Osteocyte (in vitro differentiated cells): ENCODE measurements around the gene KPNA6. TPM values are rescaled to one million over a fixed set of nuclear protein-coding genes. Genes with fewer than 3 reads are reported as not detected.

Experiments used
- DNase-seq: peaks from one replicate; pipeline ENCODE4 v3.0.0; 2021; ENCODE audit warnings: mixed read lengths; ENCODE audit not compliant: unreplicated experiment; ENCODE audit errors: extremely low spot score
- H3K27ac Mint-ChIP-seq: one replicate; pipeline ENCODE4 v1.8.0; 2021; ENCODE audit warnings: mild to moderate bottlenecking, mixed read lengths; ENCODE audit not compliant: unreplicated experiment
- H3K27me3 Mint-ChIP-seq: one replicate; pipeline ENCODE4 v1.8.0; 2021; ENCODE audit warnings: mixed read lengths; ENCODE audit not compliant: unreplicated experiment
- H3K36me3 Mint-ChIP-seq: one replicate; pipeline ENCODE4 v1.8.0; 2021; ENCODE audit warnings: mixed read lengths; ENCODE audit not compliant: unreplicated experiment
- H3K4me1 Mint-ChIP-seq: one replicate; pipeline ENCODE4 v1.8.0; 2021; ENCODE audit warnings: mixed read lengths; ENCODE audit not compliant: unreplicated experiment
- H3K4me3 Mint-ChIP-seq: one replicate; pipeline ENCODE4 v1.8.0; 2021; ENCODE audit warnings: mild to moderate bottlenecking, moderate library complexity, mixed read lengths; ENCODE audit not compliant: unreplicated experiment
- H3K9me3 Mint-ChIP-seq: one replicate; pipeline ENCODE4 v1.8.0; 2021; ENCODE audit warnings: mixed read lengths; ENCODE audit not compliant: unreplicated experiment
- total RNA-seq: library from RNA; stranded (reverse); gene quantifications from 2 replicates; pipeline ENCODE4 v1.2.1, GENCODE V29; 2021
- TF ChIP-seq, protein P1 (sequence below): fragments of 200-600 bp; sonication (generic); IDR thresholded peaks from 2 replicates; pipeline ENCODE4 v1.5.0; 2021; ENCODE audit warnings: antibody characterized with exemption, mild to moderate bottlenecking, moderate library complexity

The KPNA6 gene
- total RNA-seq, 1 donor from 2014 or later: 75.3 TPM

- Mint-ChIP-seq H3K4me1 (no peaks in the 10 kb centered on the region), H3K27me3 (no peaks in the 10 kb centered on the region), H3K27ac (no peak overlapping the region), H3K4me3 (no peak overlapping the region), H3K36me3 (peaks cover 17% of the 10 kb centered on the region), H3K9me3 (no peaks in the 10 kb centered on the region)
- no peak for DNase-seq
- TF ChIP-seq, protein P1, sequence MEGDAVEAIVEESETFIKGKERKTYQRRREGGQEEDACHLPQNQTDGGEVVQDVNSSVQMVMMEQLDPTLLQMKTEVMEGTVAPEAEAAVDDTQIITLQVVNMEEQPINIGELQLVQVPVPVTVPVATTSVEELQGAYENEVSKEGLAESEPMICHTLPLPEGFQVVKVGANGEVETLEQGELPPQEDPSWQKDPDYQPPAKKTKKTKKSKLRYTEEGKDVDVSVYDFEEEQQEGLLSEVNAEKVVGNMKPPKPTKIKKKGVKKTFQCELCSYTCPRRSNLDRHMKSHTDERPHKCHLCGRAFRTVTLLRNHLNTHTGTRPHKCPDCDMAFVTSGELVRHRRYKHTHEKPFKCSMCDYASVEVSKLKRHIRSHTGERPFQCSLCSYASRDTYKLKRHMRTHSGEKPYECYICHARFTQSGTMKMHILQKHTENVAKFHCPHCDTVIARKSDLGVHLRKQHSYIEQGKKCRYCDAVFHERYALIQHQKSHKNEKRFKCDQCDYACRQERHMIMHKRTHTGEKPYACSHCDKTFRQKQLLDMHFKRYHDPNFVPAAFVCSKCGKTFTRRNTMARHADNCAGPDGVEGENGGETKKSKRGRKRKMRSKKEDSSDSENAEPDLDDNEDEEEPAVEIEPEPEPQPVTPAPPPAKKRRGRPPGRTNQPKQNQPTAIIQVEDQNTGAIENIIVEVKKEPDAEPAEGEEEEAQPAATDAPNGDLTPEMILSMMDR: no peak
Measured at GRCh38 chr1:32091176-32091575, 16.7 kb upstream of the KPNA6 start.

DNA sequence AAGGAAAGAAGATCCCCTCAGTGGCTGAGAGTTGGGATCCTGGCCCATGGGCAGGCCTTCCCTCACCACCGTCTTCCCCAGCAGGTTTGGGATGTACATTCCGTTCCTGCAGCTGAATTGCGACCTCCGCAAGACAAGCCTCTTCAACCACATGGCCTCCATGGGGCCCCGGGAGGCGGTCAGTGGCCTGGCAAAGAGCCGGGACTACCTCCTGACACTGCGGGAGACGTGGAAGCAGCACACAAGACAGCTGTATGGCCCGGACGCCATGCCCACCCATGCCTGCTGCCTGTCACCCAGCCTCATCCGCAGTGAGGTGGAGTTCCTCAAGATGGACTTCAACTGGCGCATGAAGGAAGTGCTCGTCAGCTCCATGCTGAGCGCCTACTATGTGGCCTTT lies 16.3 kb upstream of the KPNA6 start:
- H3K36me3 Mint-ChIP-seq: peaks cover 17% of the 10 kb centered on the region
- no peaks in the 10 kb centered on the region for H3K9me3 Mint-ChIP-seq
- no peak overlapping the region for H3K4me3 Mint-ChIP-seq
- H3K27ac Mint-ChIP-seq: no peak overlapping the region
- H3K4me1 Mint-ChIP-seq: no peaks in the 10 kb centered on the region
- TF ChIP-seq, protein P1: no peak
- H3K27me3 Mint-ChIP-seq: no peaks in the 10 kb centered on the region
- no peak for DNase-seq

DNA sequence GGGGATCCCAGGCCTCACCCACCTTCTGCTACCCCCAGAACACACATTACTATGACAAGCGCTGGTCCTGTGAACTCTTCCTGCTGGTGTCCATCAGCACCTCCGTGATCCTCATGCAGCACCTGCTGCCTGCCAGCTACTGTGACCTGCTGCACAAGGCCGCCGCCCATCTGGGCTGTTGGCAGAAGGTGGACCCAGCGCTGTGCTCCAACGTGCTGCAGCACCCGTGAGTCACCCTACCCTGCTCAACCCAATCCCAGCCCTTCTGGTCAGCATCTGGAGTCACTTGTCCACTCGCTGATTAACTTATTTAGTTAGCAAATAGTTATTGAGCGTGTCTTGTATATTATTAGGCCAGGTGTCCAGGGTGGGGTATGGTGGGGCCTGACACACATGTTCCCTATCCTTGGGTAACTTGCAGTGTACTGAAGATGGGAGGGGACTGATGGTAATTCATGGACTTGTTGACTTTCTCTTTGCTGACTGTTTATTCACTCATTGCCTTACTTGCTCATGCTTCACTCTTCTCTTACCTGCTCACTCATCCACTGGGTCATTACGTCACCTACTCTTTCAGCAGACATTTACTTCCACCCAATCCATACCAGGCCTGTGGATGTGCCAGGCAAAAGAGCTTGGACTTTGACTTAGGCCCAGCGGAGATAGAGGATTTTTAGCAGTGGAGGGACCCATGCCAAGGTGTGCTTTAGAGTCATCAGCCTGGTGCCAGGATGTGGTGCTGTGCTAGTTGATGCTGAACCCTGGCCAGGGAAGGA lies 12.9 kb upstream of the KPNA6 start:
- Mint-ChIP-seq H3K4me1 (no peaks in the 10 kb centered on the region), H3K4me3 (no peak overlapping the region), H3K36me3 (peaks cover 31% of the 10 kb centered on the region), H3K27ac (no peak overlapping the region), H3K9me3 (no peaks in the 10 kb centered on the region), H3K27me3 (no peaks in the 10 kb centered on the region)
- TF ChIP-seq, protein P1: no peak
- DNase-seq: no peak

- H3K4me1 Mint-ChIP-seq: peaks cover 16% of the 10 kb centered on the region
- H3K36me3 Mint-ChIP-seq: peaks cover 38% of the 10 kb centered on the region
- no peaks in the 10 kb centered on the region for H3K9me3 Mint-ChIP-seq
- no peaks in the 10 kb centered on the region for H3K27me3 Mint-ChIP-seq
- H3K4me3 Mint-ChIP-seq: no peak overlapping the region
- TF ChIP-seq, protein P1: no peak
- H3K27ac Mint-ChIP-seq: no peak overlapping the region
- no peak for DNase-seq
Measured at GRCh38 chr1:32099426-32099825, 8.4 kb upstream of the KPNA6 start.

- DNase-seq: no peak
- H3K27ac Mint-ChIP-seq: peak overlapping the region; percentile 72
- H3K36me3 Mint-ChIP-seq: peaks cover 31% of the 10 kb centered on the region
- H3K9me3 Mint-ChIP-seq: no peaks in the 10 kb centered on the region
- no peaks in the 10 kb centered on the region for H3K27me3 Mint-ChIP-seq
- TF ChIP-seq, protein P1: no peak
- H3K4me3 Mint-ChIP-seq: no peak overlapping the region
- peaks cover 16% of the 10 kb centered on the region for H3K4me1 Mint-ChIP-seq
Measured at GRCh38 chr1:32100359-32100758, 7.5 kb upstream of the KPNA6 start.
